Renal pelvis (tissue), 12 donors: ENCODE results near the gene FAM236B. TPM values are rescaled to one million over a fixed set of nuclear protein-coding genes. Genes with fewer than 3 reads are reported as not detected.
"Not testable (repeated sequence)": the region's sequence is repeated elsewhere in the genome, so short reads cannot be mapped to it uniquely, and the experiment has no call there.

Source experiments
- DNase-seq: peaks from one replicate; pipeline ENCODE4 v3.0.0-alpha.2; 2013
- long read RNA-seq, 16 experiments: transcript quantifications; one replicate each; lab custom pipeline, GENCODE V29; 2026
- polyA plus RNA-seq, 3 donors: library from polyadenylated mRNA; unstranded; fragments of 120-200 nt; gene quantifications; one replicate each; pipeline ENCODE4 v1.2.1, GENCODE V29; 2013; ENCODE audit not compliant: insufficient read length in 3 of 3

The FAM236B gene
- polyA plus RNA-seq: not detected
- long read RNA-seq, donor 1: 0 reads
- long read RNA-seq, donor 2: 0 reads
- long read RNA-seq, donor 3: 0 reads
- long read RNA-seq, donor 4: 0 reads
- long read RNA-seq, donor 5: 0 reads
- long read RNA-seq, donor 6: 0 reads
- long read RNA-seq, donor 7: 0 reads
- long read RNA-seq, donor 8: 0 reads
- long read RNA-seq, donor 9: 0 reads
- long read RNA-seq, donor 10: 0 reads
- long read RNA-seq, donor 11: 0 reads
- long read RNA-seq, donor 12: 0 reads
- long read RNA-seq, donor 13: 0 reads
- long read RNA-seq, donor 14: 0 reads
- long read RNA-seq, donor 15: 0 reads
- long read RNA-seq, donor 16: 0 reads

- not testable (repeated sequence) for DNase-seq
Measured at GRCh38 chrX:72782560-72782959, at the start of gene FAM236B. FAM236B (minus strand) TSS chrX:72782660; CDS start chrX:72782560, 100 bp downstream.

GRCh38 chrX:72830701-72831100 lies 48.2 kb upstream of the FAM236B start:
- DNase-seq: not testable (repeated sequence)

DNA sequence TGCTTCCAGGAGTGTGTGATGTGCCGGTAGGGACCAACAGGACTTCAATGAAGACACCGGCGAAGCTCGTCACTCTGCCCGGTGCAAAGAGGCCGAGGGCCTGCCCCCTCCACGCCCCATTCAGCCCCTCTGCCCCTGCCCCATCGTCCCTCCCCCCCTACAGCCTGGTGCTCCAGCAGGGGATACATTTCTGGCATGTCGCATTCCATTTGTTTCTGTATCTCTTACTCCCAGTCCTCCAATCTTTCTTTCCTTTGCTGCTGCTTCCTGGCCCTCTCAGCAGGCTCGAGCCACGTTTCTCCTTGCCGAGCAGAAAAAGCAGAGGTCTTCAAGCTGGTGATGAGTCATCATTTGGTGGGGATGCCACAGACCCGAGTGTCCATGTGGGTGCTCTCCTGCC lies 25.6 kb upstream of the FAM236B start, which contains the start of gene FAM236D:
TSS of gene FAM236D (minus strand) at position 101 of the 400 bp plus-strand sequence. CDS start at position 1, 100 bp downstream.
- DNase-seq: not testable (repeated sequence)

GRCh38 chrX:72790390-72790789 lies 7.9 kb upstream of the FAM236B start:
- DNase-seq: not testable (repeated sequence)

GRCh38 chrX:72788142-72788541 lies 5.7 kb upstream of the FAM236B start:
- not testable (repeated sequence) for DNase-seq

GRCh38 chrX:72783964-72784363 lies 1.5 kb upstream of the FAM236B start:
- DNase-seq: not testable (repeated sequence)

- not testable (repeated sequence) for DNase-seq
Measured at GRCh38 chrX:72783365-72783936, 991 bp upstream of the FAM236B start.

- not testable (repeated sequence) for DNase-seq
Measured at GRCh38 chrX:72778146-72778545, 4.3 kb downstream of the FAM236B start.

GRCh38 chrX:72777467-72777790 lies 5.0 kb downstream of the FAM236B start:
- DNase-seq: not testable (repeated sequence)

DNA sequence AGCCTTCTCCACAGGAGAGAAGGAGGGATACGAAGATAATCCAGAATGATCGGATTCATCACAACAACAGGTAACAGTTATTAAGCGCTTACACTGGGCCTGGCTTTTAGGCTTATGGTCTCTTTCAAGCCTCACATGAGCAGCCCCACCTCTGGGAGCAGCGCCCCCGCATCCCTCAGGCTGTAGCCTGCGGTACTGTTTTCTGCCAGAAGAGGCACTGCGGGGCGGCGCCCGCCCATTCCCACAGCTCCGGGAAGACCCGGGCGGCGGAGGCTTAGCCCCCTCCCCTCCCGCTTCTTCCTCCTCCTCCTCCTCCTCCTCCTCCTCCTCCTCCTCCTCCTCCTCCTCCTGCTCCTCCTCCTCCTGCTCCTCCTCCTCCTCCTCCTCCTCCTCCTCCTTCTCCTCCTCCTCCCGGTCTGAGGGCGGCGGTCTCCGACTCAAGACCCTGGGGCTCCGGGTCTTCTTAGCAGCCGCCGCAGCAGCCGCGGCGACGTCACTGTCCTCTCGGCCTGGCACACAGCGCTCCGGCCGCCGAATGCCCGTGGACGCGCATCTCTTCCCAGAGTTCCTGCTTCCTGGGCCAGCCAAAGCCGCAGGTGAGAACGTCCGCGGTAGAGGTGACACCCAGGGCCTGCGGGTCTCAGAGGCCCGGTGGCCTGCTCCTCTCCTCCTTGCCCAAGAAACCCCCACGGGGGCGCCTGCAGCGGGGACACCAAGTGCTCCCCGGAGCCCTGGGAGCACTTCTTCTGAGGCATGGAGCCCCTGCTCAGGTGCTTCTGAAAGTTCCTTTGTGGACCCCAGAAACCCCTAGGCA lies 5.6 kb downstream of the FAM236B start, which contains the start of gene DMRTC1B:
TSS of gene DMRTC1B (plus strand) at position 238 of the 814 bp plus-strand sequence. CDS start 68,246 bp downstream, outside the sequence.
- DNase-seq: not testable (repeated sequence)

- DNase-seq: not testable (repeated sequence)
Measured at GRCh38 chrX:72760454-72760853, 22.0 kb downstream of the FAM236B start.

- DNase-seq: not testable (repeated sequence)
Measured at GRCh38 chrX:72748545-72748944, 33.9 kb downstream of the FAM236B start.

- not testable (repeated sequence) for DNase-seq
Measured at GRCh38 chrX:72745546-72745945, 36.9 kb downstream of the FAM236B start.

- no peak for DNase-seq
Measured at GRCh38 chrX:72735561-72735960, 46.9 kb downstream of the FAM236B start.

GRCh38 chrX:72733636-72734035 lies 48.8 kb downstream of the FAM236B start:
- DNase-seq: not testable (repeated sequence)

Other genes with a start within 250 kb of the FAM236B start
- 10 to 100 TPM; 31.3 to 40.1 (median 39.4) TPM for gene HDAC8, start 209.8 kb downstream of the FAM236B start, polyA plus RNA-seq
- 1 to 10 TPM; 5.1 to 5.8 (median 5.3) TPM for gene PHKA1, start 68.4 kb downstream of the FAM236B start, polyA plus RNA-seq
- gene DMRTC1B, start 5.8 kb downstream of the FAM236B start, polyA plus RNA-seq: 1 to 10 TPM; 4.1 to 5.8 (median 4.2) TPM
- gene FAM236D, start 25.6 kb upstream of the FAM236B start, polyA plus RNA-seq: not detected
- gene FAM236C, start 130.0 kb upstream of the FAM236B start, polyA plus RNA-seq: not detected
- gene FAM236A, start 155.5 kb upstream of the FAM236B start, polyA plus RNA-seq: under 1 TPM in 2 of 3 donors, not detected in 1; 0.19 to 0.75 TPM
- 1 to 10 TPM in 1 of 3 donors, under 1 TPM in 2; 0.36 to 1.1 (median 0.55) TPM for gene DMRTC1, start 161.2 kb upstream of the FAM236B start, polyA plus RNA-seq
- under 1 TPM in 1 of 3 donors, not detected in 2; 0.06 TPM for gene PABPC1L2B, start 220.3 kb upstream of the FAM236B start, polyA plus RNA-seq